Spleen (tissue), 11 donors: ENCODE data around the gene BAHCC1. TPM values are rescaled to one million over a fixed set of nuclear protein-coding genes. Genes with fewer than 3 reads are reported as not detected.

ENCODE experiments used
- DNase-seq: peaks from one replicate; pipeline ENCODE4 v3.0.0-alpha.2; 2020
- H3K27ac ChIP-seq, 8 donors: fragments of 200-600 bp; sonication (generic) in 7 of 8; 1 replicate in 4 of 8; 2 replicates in 4 of 8; pipeline versions ENCODE4 v1.5.0 to v1.8.0; 2016 to 2021; ENCODE audit warnings: inconsistent platforms in 4 of 8, mild to moderate bottlenecking in 4 of 8, moderate library complexity in 1 of 8
- H3K27me3 ChIP-seq, 7 donors: fragments of 200-600 bp; sonication (generic) in 6 of 7; replicated peaks in 1 of 7; 1 replicate in 4 of 7; 2 replicates in 3 of 7; pipeline versions ENCODE4 v1.5.0 to v1.8.0; 2016 to 2021; ENCODE audit warnings: inconsistent platforms in 3 of 7, mild to moderate bottlenecking in 1 of 7
- H3K36me3 ChIP-seq, 6 donors: fragments of 200-600 bp; sonication (generic) in 5 of 6; 1 replicate in 4 of 6; 2 replicates in 2 of 6; pipeline versions ENCODE4 v1.5.0 to v1.8.0; 2016 to 2021; ENCODE audit warnings: inconsistent platforms in 2 of 6
- H3K4me1 ChIP-seq, 6 donors: fragments of 200-600 bp; sonication (generic) in 5 of 6; 1 replicate in 3 of 6; 2 replicates in 3 of 6; pipeline versions ENCODE4 v1.5.0 to v1.8.0; 2016 to 2021; ENCODE audit warnings: inconsistent platforms in 3 of 6
- H3K4me3 ChIP-seq, 8 donors: fragments of 200-600 bp; sonication (generic) in 7 of 8; 1 replicate in 4 of 8; 2 replicates in 4 of 8; pipeline versions ENCODE4 v1.5.0 to v1.8.0; 2016 to 2021; ENCODE audit warnings: inconsistent platforms in 4 of 8, mild to moderate bottlenecking in 4 of 8, moderate library complexity in 2 of 8
- H3K9me3 ChIP-seq, 8 donors: fragments of 200-600 bp; sonication (generic) in 7 of 8; 1 replicate in 4 of 8; 2 replicates in 4 of 8; pipeline versions ENCODE4 v1.5.0 to v1.8.0; 2016 to 2021; ENCODE audit warnings: inconsistent platforms in 4 of 8
- POLR2A ChIP-seq, 3 donors: fragments of 450-650 bp; IDR thresholded peaks; one replicate each; pipeline ENCODE4 v1.5.1; 2017; ENCODE audit warnings: antibody characterized with exemption in 3 of 3, mild to moderate bottlenecking in 1 of 3
- POLR2AphosphoS5 ChIP-seq, 3 donors: sonication (generic); formaldehyde crosslinking; IDR thresholded peaks; one replicate each; pipeline ENCODE4 v1.5.1; 2017; ENCODE audit warnings: antibody characterized with exemption in 3 of 3
- WGBS, 5 donors: extraction: QIAGEN DNeasy Blood & Tissue Kit in 3 of 5; methylation state at CpG; one replicate each; pipeline versions ENCODE4 v1.1.5 to v1.1.7; 2013 to 2018; 5-methylcytosine and 5-hydroxymethylcytosine counted together
- intact Hi-C: fragments of 100-400 bp; cut with DNase I; formaldehyde crosslinking; loops from one replicate; pipeline ENCODE4 v1.15.0; 2023; ENCODE audit warnings: low total_unique reads
- polyA plus RNA-seq, 3 donors: library from polyadenylated mRNA; stranded (reverse); fragments of 200-250 nt; gene quantifications; one replicate each; pipeline ENCODE4 v1.2.1, GENCODE V29; 2013
- total RNA-seq, 7 donors: library from RNA; depleted of rRNA in 3 of 7; stranded (reverse); fragments of >200 nt in 3 of 7; fragmentation: NEBNext Ultra II Directional in 4 of 7; extraction: Animal tissue kit (Norgen Biotek cat#: 25700) in 4 of 7; gene quantifications; one replicate each; pipeline versions ENCODE4 v1.1.0 to v1.2.1, GENCODE V29; 2016 to 2021
- TF ChIP-seq, protein P1 (sequence below), 11 experiments: fragments of 200-600 bp in 7 of 11; fragments of 450-650 bp in 4 of 11; sonication (generic) in 4 of 11; IDR thresholded peaks in 8 of 11; conservative IDR thresholded peaks in 3 of 11; 1 replicate in 7 of 11; 2 replicates in 4 of 11; pipeline versions ENCODE4 v1.4.0 to v1.8.0; 2016 to 2021; ENCODE audit warnings: antibody characterized with exemption in 11 of 11, inconsistent platforms in 4 of 11, mild to moderate bottlenecking in 1 of 11
- donor health status: healthy with polysubstance abuse.
- donor health status: DM: no; HTN: no; CAD: no; lungs with moderate emphysema.
- donor health status: DM: no; HTN: no; CAD: no.
- donor health status: Bipolar disorder and iron deficiency.
- donor health status: healthy.
- donor health status: DM: no; HTN: no; CAD: no.
- donor health status: DM: yes; HTN: yes; CAD: no.

The BAHCC1 gene
- total and polyA plus RNA-seq, 10 donors = 1.7 to 20.3 (median 12.4) TPM

DNA sequence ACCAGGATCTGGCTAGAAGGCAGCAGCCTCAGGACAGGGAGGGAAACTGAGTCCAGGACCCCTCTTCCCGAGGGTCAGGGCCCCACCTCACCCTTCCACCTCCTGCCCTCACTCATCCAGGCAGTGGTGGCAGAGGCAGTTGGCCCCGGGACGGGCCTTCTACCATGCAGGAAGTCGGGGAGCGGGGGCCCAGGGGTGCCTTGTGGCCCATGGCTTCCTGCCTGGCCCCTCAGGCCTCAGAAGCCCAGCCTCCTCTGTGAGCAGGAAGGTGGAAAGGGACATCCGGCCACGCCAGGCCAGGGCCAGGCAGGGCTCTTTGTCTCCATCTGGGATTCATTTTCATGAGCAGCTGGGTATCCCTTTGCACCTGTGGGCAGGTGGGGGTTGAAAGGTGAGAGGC lies 58.5 kb downstream of the BAHCC1 start:
- TF ChIP-seq, protein P1, sequence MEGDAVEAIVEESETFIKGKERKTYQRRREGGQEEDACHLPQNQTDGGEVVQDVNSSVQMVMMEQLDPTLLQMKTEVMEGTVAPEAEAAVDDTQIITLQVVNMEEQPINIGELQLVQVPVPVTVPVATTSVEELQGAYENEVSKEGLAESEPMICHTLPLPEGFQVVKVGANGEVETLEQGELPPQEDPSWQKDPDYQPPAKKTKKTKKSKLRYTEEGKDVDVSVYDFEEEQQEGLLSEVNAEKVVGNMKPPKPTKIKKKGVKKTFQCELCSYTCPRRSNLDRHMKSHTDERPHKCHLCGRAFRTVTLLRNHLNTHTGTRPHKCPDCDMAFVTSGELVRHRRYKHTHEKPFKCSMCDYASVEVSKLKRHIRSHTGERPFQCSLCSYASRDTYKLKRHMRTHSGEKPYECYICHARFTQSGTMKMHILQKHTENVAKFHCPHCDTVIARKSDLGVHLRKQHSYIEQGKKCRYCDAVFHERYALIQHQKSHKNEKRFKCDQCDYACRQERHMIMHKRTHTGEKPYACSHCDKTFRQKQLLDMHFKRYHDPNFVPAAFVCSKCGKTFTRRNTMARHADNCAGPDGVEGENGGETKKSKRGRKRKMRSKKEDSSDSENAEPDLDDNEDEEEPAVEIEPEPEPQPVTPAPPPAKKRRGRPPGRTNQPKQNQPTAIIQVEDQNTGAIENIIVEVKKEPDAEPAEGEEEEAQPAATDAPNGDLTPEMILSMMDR (IDR thresholded peaks at IDR 0.05 in 8 of 11, conservative IDR thresholded peaks at IDR 0.05 in 3 of 11) = no peak
- TF ChIP-seq POLR2A (IDR thresholded peaks at IDR 0.05) (no peak), POLR2AphosphoS5 (IDR thresholded peaks at IDR 0.05) (peak; percentile 71 to 83 (median 83))
- intact Hi-C loops = no loop called here
- WGBS, 5 donors = 3 to 17% (median 15%) methylated on average over 2 to 7 of the region's 7 CpGs
- Histone ChIP-seq H3K4me3 (peak overlapping the region in 1 of 8 donors; percentile 22), H3K36me3 (peaks cover 0 to 5% (median 0%) of the 10 kb centered on the region in 6 donors), H3K4me1 (peaks cover 18 to 69% (median 46%) of the 10 kb centered on the region in 6 donors), H3K9me3 (no peaks in the 10 kb centered on the region), H3K27ac (peak overlapping the region in 3 of 8 donors; percentile 11 to 26 (median 21)), H3K27me3 (peaks cover 0 to 75% (median 0%) of the 10 kb centered on the region in 7 donors)
- DNase-seq = peak; percentile 90

DNA sequence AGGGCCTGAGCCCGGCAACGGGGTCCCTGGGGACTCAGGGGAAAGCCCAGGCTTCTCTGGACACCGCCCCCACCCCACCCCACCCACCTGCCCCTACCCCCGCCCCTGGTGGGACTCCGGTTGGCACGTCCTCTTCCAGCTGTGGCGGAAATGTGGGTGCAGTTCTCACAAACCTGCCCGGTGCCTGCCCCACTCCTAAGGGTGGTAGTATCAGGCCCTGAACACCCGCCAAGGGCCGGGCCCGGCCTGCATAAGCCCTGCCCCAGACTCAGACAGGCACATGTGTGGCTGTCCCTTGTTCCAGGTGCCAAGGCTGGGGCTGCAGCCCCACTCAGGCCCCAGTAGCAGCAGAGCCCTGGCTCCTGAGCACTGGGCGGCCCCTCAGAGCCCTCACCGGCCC lies 59.2 kb downstream of the BAHCC1 start:
- Histone ChIP-seq H3K27ac (peak overlapping the region in 2 of 8 donors; percentile 3 to 21), H3K27me3 (peaks cover 0 to 69% (median 0%) of the 10 kb centered on the region in 7 donors), H3K4me1 (peaks cover 18 to 69% (median 51%) of the 10 kb centered on the region in 6 donors), H3K4me3 (no peak overlapping the region), H3K36me3 (peaks cover 0 to 12% (median 0%) of the 10 kb centered on the region in 6 donors), H3K9me3 (no peaks in the 10 kb centered on the region)
- WGBS, 5 donors = 29 to 79% (median 34%) methylated on average over 2 to 13 of the region's 13 CpGs
- intact Hi-C loops = no loop called here
- DNase-seq = no peak
- no peak for TF ChIP-seq POLR2AphosphoS5 (IDR thresholded peaks at IDR 0.05)
- no peak for TF ChIP-seq POLR2A (IDR thresholded peaks at IDR 0.05)
- TF ChIP-seq, protein P1 (IDR thresholded peaks at IDR 0.05 in 8 of 11, conservative IDR thresholded peaks at IDR 0.05 in 3 of 11) = no peak

DNA sequence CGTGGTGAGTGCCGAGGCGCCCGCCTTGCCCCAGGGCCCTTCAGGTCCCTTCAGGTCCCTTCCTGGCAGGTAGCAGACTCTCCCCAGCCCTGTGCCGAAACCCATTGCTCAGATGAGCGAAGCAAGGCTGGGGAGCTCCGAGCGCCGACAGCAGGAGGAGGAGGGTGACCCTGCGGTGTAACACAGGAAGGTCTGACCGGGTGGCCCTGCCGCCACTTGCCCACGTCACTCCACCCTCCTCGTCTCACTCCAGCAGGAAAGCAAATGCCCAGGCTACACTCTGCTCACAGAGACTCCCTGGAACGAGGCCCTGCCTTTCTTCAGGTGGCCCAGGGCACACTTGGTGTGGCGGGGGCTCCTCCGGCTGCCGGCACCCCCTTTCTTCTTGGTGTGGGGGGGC lies 60.1 kb downstream of the BAHCC1 start:
- 49 to 70% (median 56%) methylated on average over 6 to 18 of the region's 18 CpGs for WGBS, 5 donors
- intact Hi-C loops = no loop called here
- Histone ChIP-seq H3K36me3 (peaks cover 0 to 17% (median 0%) of the 10 kb centered on the region in 6 donors), H3K9me3 (no peaks in the 10 kb centered on the region), H3K27me3 (peaks cover 0 to 63% (median 0%) of the 10 kb centered on the region in 7 donors), H3K4me3 (no peak overlapping the region), H3K4me1 (peaks cover 18 to 77% (median 57%) of the 10 kb centered on the region in 6 donors), H3K27ac (peak overlapping the region in 2 of 8 donors; percentile 2 to 51)
- no peak for DNase-seq
- TF ChIP-seq POLR2AphosphoS5 (IDR thresholded peaks at IDR 0.05) (peak; percentile 14 to 57 (median 51)), POLR2A (IDR thresholded peaks at IDR 0.05) (no peak)
- TF ChIP-seq, protein P1 (IDR thresholded peaks at IDR 0.05 in 8 of 11, conservative IDR thresholded peaks at IDR 0.05 in 3 of 11) = no peak

DNA sequence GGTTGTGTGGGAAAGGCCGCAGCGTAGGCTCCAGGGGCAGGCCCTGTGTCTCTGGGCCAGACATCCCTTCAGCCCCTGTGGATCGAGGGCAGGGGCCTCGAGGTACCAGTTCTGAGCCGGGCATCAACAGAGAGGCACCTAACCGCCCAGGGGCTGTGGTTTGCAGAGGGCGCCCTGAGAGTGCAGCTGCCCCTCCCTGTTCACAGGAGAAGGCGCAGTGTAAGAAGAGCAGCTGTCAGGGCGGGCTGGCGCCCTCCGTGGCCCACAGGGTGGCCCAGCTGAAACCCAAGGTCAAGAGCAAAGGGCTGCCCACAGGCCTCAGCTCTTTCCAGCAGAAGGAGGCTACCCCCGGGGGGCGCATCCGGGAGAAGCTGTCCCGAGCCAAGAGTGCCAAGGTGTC lies 60.8 kb downstream of the BAHCC1 start:
- Histone ChIP-seq H3K27ac (peak overlapping the region in 3 of 8 donors; percentile 2 to 51 (median 23)), H3K36me3 (peaks cover 0 to 24% (median 0%) of the 10 kb centered on the region in 6 donors), H3K27me3 (peaks cover 0 to 56% (median 0%) of the 10 kb centered on the region in 7 donors), H3K9me3 (no peaks in the 10 kb centered on the region), H3K4me3 (no peak overlapping the region), H3K4me1 (peaks cover 18 to 84% (median 63%) of the 10 kb centered on the region in 6 donors)
- DNase-seq = no peak
- WGBS, 5 donors = 41 to 72% (median 54%) methylated on average over 5 to 15 of the region's 15 CpGs
- intact Hi-C loops = no loop called here
- TF ChIP-seq POLR2AphosphoS5 (IDR thresholded peaks at IDR 0.05) (peak in 1 of 3 donors; percentile 14), POLR2A (IDR thresholded peaks at IDR 0.05) (no peak)
- TF ChIP-seq, protein P1 (IDR thresholded peaks at IDR 0.05 in 8 of 11, conservative IDR thresholded peaks at IDR 0.05 in 3 of 11) = no peak
